Mammary epithelial cell (primary cell): ENCODE data around the gene UBE3B.

Experiments
- EZH2 ChIP-seq: IDR thresholded peaks from 2 replicates; pipeline ENCODE4 v1.6.1; 2012; ENCODE audit warnings: low read length, inconsistent platforms, borderline replicate concordance
- TF ChIP-seq, protein P1 (sequence below), 2 donors: IDR thresholded peaks in 1 of 2; conservative IDR thresholded peaks in 1 of 2; 2 replicates each; pipeline ENCODE4 v1.5.1; 2011 to 2012; ENCODE audit warnings: inconsistent platforms in 2 of 2, low read length in 2 of 2, mild to moderate bottlenecking in 2 of 2, control low read depth in 1 of 2, low read depth in 1 of 2; ENCODE audit not compliant: insufficient read depth in 1 of 2; ENCODE audit errors: extremely low read depth in 1 of 2

DNA sequence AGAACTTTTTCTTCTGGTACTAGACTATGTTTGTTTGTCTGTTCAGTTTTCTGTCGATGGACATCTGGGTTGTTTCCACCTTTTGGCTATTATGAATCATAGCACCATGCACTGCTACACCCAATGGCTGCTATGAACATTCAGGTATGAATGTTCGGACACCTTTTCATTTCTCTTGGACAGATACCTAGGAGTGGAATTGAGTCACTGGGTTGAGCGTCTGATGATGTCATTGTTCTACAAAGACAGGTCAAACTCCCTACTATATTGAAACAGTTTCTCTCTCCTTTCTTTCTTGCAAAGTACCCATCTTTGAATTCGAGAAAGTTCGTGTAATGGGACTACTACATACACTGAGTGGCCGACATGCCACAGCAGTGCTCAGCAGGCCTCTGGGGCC is 45.0 kb upstream of the UBE3B start:
- TF ChIP-seq, protein P1, sequence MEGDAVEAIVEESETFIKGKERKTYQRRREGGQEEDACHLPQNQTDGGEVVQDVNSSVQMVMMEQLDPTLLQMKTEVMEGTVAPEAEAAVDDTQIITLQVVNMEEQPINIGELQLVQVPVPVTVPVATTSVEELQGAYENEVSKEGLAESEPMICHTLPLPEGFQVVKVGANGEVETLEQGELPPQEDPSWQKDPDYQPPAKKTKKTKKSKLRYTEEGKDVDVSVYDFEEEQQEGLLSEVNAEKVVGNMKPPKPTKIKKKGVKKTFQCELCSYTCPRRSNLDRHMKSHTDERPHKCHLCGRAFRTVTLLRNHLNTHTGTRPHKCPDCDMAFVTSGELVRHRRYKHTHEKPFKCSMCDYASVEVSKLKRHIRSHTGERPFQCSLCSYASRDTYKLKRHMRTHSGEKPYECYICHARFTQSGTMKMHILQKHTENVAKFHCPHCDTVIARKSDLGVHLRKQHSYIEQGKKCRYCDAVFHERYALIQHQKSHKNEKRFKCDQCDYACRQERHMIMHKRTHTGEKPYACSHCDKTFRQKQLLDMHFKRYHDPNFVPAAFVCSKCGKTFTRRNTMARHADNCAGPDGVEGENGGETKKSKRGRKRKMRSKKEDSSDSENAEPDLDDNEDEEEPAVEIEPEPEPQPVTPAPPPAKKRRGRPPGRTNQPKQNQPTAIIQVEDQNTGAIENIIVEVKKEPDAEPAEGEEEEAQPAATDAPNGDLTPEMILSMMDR (conservative IDR thresholded peaks at IDR 0.05 in 1 of 2, IDR thresholded peaks at IDR 0.05 in 1 of 2; ENCODE audit: extremely low read depth in 1 of 2, insufficient read depth in 1 of 2, low read depth in 1 of 2, low read length in 2 of 2): no peak
- TF ChIP-seq EZH2: no peak
